HepG2 (cell line): Measurements from ENCODE around the gene VAC14. TPM values are rescaled to one million over a fixed set of nuclear protein-coding genes. Genes with fewer than 3 reads are reported as not detected.

Source experiments
- ATF4 ChIP-seq, 2 experiments: fragments of 450-650 bp in 1 of 2; sonication (generic) in 1 of 2; formaldehyde crosslinking; IDR thresholded peaks; 2 replicates each; pipeline versions ENCODE4 v1.5.0 to v1.8.0; 2020 to 2022; ENCODE audit warnings: mild to moderate bottlenecking in 1 of 2, missing genetic modification reagents in 1 of 2
- CREBL2 ChIP-seq: sonication (generic); formaldehyde crosslinking; IDR thresholded peaks from 2 replicates; pipeline ENCODE4 v1.8.1; 2023; ENCODE audit warnings: missing genetic modification reagents, mild to moderate bottlenecking, borderline replicate concordance
- HNF4G ChIP-seq, 2 experiments: sonication (generic) in 1 of 2; formaldehyde crosslinking in 1 of 2; IDR thresholded peaks; 2 replicates each; pipeline versions ENCODE4 v1.4.0 to v1.6.1; 2011 to 2020; ENCODE audit warnings: borderline replicate concordance in 2 of 2, low read depth in 2 of 2, mild to moderate bottlenecking in 2 of 2, low read length in 1 of 2, missing genetic modification reagents in 1 of 2, moderate library complexity in 1 of 2
- MYNN ChIP-seq: sonication (generic); formaldehyde crosslinking; IDR thresholded peaks from 2 replicates; pipeline ENCODE4 v1.4.0; 2020; ENCODE audit warnings: mild to moderate bottlenecking, low read depth, missing genetic modification reagents
- PPARG ChIP-seq: conservative IDR thresholded peaks from 2 replicates; pipeline ENCODE4 v1.6.1; 2016; ENCODE audit warnings: missing biosample characterization, missing genetic modification reagents
- RAD21 ChIP-seq: fragments of 450-650 bp; formaldehyde crosslinking; IDR thresholded peaks from 2 replicates; pipeline ENCODE4 v1.5.0; 2020; ENCODE audit warnings: mild to moderate bottlenecking
- RBM39 ChIP-seq: fragments of 200-400 bp; formaldehyde crosslinking; IDR thresholded peaks from one replicate; pipeline ENCODE4 v1.6.1; 2018; ENCODE audit warnings: antibody characterized with exemption, mild to moderate bottlenecking, low read depth, low read length; ENCODE audit not compliant: poor library complexity, severe bottlenecking
- RXRA ChIP-seq: sonication (generic); formaldehyde crosslinking; IDR thresholded peaks from 2 replicates; pipeline ENCODE4 v1.5.1; 2020; ENCODE audit warnings: missing genetic modification reagents
- SRF ChIP-seq: IDR thresholded peaks from 2 replicates; pipeline ENCODE4 v1.6.1; 2011; ENCODE audit warnings: mild to moderate bottlenecking, low read depth, low read length, moderate library complexity
- THAP7 ChIP-seq: sonication (generic); formaldehyde crosslinking; IDR thresholded peaks from 2 replicates; pipeline ENCODE4 v1.8.1; 2023; ENCODE audit warnings: mild to moderate bottlenecking, missing genetic modification reagents
- ZBTB34 ChIP-seq: sonication (generic); formaldehyde crosslinking; IDR thresholded peaks from 2 replicates; pipeline ENCODE4 v1.8.0; 2022; ENCODE audit warnings: mild to moderate bottlenecking, missing genetic modification reagents
- ZBTB7A ChIP-seq: sonication (generic); formaldehyde crosslinking; IDR thresholded peaks from 2 replicates; pipeline ENCODE4 v1.8.0; 2022; ENCODE audit warnings: mild to moderate bottlenecking, missing genetic modification reagents
- ZNF616 ChIP-seq: sonication (generic); formaldehyde crosslinking; IDR thresholded peaks from 2 replicates; pipeline ENCODE4 v1.5.0; 2020; ENCODE audit warnings: low read depth, mild to moderate bottlenecking, missing genetic modification reagents
- ZNF724P ChIP-seq: sonication (generic); formaldehyde crosslinking; IDR thresholded peaks from 2 replicates; pipeline ENCODE4 v1.8.0; 2022; ENCODE audit warnings: missing genetic modification reagents, borderline replicate concordance
- polyA plus RNA-seq, 8 experiments: library from polyadenylated mRNA; depleted of rRNA in 3 of 8; stranded (reverse) in 7 of 8; unstranded in 1 of 8; fragments of >200 nt; fragmentation: Illumina TruSeq in 4 of 8; extraction: Trizol in 4 of 8; gene quantifications; 2 replicates each; pipeline versions ENCODE4 v1.2.1 to v1.2.3, GENCODE V29; 2011 to 2016; ENCODE audit warnings: low read depth in 4 of 8, missing spikeins in 1 of 8, mixed read lengths in 1 of 8; ENCODE audit not compliant: insufficient read depth in 1 of 8
- total RNA-seq, 5 experiments: library from RNA; depleted of rRNA; stranded (reverse); fragments of >200 nt; fragmentation: Illumina TruSeq; extraction: Trizol; gene quantifications; 2 replicates each; pipeline ENCODE4 v1.2.3, GENCODE V29; 2016; ENCODE audit warnings: low read depth in 1 of 5
- TF ChIP-seq, protein P1 (sequence below): sonication (generic); formaldehyde crosslinking; IDR thresholded peaks from 2 replicates; pipeline ENCODE4 v1.4.0; 2020; ENCODE audit warnings: mild to moderate bottlenecking, missing genetic modification reagents

VAC14 gene
- total and polyA plus RNA-seq, 2 of the 13 experiments (the other 11 are each of a cell fraction or from before 2014, with no cell fraction given), result 23.5 to 24.6 TPM

DNA sequence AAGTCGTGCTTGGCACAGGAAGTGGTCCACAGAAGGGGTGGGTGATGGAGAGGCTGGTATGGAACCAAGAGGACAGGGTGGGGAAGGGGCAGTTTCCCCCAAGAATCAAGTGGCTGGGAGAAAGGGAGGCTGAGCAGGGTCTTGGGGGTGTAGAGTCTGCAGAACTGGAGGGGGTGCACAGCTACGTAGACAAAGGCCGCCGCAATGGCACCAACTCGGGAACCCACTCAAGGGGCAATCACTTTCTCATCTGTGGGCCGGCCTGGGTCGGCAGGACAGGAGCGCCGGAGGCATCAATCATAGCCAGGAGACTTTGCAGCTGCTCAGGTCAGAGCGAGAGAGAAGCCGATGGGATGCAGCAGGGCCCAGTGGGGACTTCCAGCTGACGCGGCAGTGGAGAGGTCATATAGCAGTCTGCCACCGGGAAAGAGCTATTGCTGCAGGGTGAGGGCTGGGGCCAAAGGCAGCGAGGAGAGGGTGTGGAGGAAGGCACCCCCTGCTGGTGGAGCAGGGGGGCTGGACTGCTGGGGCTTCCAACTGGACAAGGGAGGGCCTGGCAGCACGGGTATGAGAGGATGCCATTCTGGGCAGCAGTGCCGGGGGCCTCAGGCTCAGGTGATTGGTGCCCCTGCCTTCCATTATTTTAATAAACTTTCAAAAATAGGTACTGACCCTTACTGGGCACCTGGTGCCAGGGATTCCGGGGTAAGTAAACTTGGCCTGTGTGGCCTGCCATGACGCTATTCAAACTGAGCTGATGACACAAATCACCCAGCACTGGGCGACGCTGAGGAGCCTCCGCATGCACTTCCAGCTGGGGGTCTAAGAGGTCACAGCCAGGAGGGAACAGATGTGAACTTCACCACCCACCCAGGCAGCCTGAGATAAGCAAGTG is 62.6 kb downstream of the VAC14 start (continued):
- TF ChIP-seq THAP7 (CRISPR knock-in tag) (no peak), ZNF724P (CRISPR knock-in tag) (no peak), RBM39 (no peak), MYNN (CRISPR knock-in tag) (no peak), ATF4 (CRISPR knock-in tag; IDR thresholded peaks at IDR 0.05) (no peak), PPARG (CRISPR knock-in tag) (no peak), CREBL2 (no peak), ZBTB7A (CRISPR knock-in tag) (no peak), SRF (no peak), ZNF616 (CRISPR knock-in tag) (0 out of 2 replicates have a peak, but pooled peaks have one; percentile 5), ZBTB34 (CRISPR knock-in tag) (no peak), HNF4G (IDR thresholded peaks at IDR 0.05; ENCODE audit: borderline replicate concordance, low read depth, low read length) (0 out of 2 replicates have a peak, but pooled peaks have one; percentile 30), HNF4G (CRISPR knock-in tag; IDR thresholded peaks at IDR 0.05; ENCODE audit: borderline replicate concordance, low read depth) (no peak), RAD21 (CRISPR knock-in tag) (peak; percentile 99), RXRA (CRISPR knock-in tag) (peak; percentile 73; the same call in 1 of the 2 replicates)
- TF ChIP-seq, protein P1, sequence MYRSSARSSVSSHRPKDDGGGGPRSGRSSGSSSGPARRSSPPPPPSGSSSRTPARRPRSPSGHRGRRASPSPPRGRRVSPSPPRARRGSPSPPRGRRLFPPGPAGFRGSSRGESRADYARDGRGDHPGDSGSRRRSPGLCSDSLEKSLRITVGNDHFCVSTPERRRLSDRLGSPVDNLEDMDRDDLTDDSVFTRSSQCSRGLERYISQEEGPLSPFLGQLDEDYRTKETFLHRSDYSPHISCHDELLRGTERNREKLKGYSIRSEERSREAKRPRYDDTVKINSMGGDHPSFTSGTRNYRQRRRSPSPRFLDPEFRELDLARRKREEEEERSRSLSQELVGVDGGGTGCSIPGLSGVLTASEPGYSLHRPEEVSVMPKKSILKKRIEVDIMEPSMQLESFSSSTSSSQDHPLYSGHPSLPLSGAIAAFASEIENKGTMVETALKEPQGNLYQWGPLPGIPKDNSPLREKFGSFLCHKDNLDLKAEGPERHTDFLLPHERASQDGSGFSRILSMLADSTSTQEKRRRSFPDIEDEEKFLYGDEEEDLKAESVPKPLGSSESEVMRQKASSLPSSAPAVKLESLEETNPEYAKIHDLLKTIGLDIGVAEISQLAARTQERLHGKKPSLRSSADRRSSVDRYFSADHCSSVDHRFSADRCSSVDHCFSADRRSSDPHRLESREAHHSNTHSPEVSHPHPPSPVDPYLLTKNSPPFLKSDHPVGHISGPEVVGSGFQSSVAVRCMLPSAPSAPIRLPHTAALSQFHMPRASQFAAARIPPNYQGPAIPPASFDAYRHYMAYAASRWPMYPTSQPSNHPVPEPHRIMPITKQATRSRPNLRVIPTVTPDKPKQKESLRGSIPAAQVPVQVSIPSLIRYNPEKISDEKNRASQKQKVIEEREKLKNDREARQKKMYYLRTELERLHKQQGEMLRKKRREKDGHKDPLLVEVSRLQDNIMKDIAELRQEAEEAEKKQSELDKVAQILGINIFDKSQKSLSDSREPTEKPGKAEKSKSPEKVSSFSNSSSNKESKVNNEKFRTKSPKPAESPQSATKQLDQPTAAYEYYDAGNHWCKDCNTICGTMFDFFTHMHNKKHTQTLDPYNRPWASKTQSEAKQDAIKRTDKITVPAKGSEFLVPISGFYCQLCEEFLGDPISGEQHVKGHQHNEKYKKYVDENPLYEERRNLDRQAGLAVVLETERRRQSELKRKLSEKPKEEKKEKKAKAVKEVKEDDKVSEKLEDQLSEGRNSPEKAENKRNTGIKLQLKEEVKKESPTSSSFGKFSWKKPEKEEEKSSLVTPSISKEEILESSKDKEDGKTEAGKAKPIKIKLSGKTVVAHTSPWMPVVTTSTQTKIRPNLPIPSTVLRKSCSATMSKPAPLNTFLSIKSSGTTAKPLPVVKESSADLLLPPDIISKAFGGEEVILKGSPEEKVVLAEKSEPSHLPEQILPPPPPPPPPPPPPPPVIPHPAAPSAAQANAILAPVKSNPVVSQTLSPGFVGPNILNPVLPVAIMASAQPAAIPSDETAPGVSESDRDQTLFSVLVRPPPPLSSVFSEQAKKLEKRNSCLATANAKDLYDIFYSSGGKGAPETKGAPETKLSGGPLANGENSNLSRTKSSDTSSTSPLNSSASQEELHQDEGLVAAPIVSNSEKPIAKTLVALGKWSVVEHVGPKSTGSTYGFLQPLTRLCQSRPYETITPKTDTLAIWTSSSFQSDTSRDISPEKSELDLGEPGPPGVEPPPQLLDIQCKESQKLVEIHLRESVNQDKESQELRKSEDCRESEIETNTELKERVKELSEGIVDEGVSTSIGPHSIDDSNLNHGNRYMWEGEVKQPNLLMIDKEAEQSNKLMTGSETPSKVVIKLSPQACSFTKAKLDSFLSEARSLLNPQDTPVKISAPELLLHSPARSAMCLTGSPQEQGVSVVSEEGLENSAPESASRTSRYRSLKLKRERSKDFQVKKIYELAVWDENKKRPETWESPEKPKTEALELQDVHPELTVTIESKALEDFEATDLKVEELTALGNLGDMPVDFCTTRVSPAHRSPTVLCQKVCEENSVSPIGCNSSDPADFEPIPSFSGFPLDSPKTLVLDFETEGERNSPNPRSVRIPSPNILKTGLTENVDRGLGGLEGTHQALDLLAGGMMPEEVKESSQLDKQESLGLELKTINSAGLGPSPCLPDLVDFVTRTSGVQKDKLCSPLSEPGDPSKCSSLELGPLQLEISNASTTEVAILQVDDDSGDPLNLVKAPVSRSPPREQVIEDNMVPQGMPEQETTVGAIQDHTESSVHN (CRISPR knock-in tag), result no peak
